GM13976 (cell line): ENCODE results near the gene CCDC85A.

ENCODE experiments used
- DNase-seq: peaks from one replicate; pipeline ENCODE4 v3.0.0; 2012; ENCODE audit warnings: low spot score
- in situ Hi-C: fragments of 300-500 bp; cut with MboI; formaldehyde crosslinking; loops from one replicate; pipeline ENCODE4 v1.12.0; 2022; ENCODE audit warnings: low sequenced_read_pairs, mixed read lengths, inconsistent platforms; ENCODE audit not compliant: unreplicated experiment
- TF ChIP-seq, protein P1 (sequence below): IDR thresholded peaks from 2 replicates; pipeline ENCODE4 v1.5.1; 2012; ENCODE audit warnings: borderline replicate concordance, mild to moderate bottlenecking; ENCODE audit not compliant: insufficient read depth; ENCODE audit errors: extremely low read depth, missing control alignments, control extremely low read depth

Gene CCDC85A

GRCh38 chr2:56314796-56315195 lies 131.0 kb downstream of the CCDC85A start:
- in situ Hi-C loops: no loop called here
- DNase-seq: no peak
- TF ChIP-seq, protein P1, sequence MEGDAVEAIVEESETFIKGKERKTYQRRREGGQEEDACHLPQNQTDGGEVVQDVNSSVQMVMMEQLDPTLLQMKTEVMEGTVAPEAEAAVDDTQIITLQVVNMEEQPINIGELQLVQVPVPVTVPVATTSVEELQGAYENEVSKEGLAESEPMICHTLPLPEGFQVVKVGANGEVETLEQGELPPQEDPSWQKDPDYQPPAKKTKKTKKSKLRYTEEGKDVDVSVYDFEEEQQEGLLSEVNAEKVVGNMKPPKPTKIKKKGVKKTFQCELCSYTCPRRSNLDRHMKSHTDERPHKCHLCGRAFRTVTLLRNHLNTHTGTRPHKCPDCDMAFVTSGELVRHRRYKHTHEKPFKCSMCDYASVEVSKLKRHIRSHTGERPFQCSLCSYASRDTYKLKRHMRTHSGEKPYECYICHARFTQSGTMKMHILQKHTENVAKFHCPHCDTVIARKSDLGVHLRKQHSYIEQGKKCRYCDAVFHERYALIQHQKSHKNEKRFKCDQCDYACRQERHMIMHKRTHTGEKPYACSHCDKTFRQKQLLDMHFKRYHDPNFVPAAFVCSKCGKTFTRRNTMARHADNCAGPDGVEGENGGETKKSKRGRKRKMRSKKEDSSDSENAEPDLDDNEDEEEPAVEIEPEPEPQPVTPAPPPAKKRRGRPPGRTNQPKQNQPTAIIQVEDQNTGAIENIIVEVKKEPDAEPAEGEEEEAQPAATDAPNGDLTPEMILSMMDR: no peak

- no peak for DNase-seq
- TF ChIP-seq, protein P1: no peak
- in situ Hi-C loops: no loop called here
Measured at GRCh38 chr2:56315376-56315775, 131.6 kb downstream of the CCDC85A start.

- TF ChIP-seq, protein P1: no peak
- no peak for DNase-seq
- in situ Hi-C loops: no loop called here
Measured at GRCh38 chr2:56316011-56316410, 132.2 kb downstream of the CCDC85A start.

DNA sequence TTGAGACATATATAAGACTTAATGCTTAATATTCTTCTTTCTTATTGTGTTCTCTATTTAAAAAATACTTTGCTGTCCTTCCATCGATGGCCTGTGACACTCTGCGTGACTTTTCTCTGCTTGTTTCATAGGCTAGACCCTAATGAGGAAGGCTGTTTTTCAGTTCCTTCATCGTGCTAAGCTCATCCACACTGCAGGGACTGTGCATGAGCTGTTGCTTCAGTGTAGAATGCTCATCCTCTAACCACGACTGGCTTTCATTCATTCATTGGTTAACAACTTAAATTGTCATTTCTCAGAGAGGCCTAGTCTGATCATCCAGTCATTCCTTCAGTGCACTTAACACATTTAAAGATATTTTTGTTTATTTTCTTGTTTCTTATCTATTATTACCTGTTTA lies 134.4 kb downstream of the CCDC85A start:
- no peak for DNase-seq
- in situ Hi-C loops: no loop called here
- TF ChIP-seq, protein P1: no peak

DNA sequence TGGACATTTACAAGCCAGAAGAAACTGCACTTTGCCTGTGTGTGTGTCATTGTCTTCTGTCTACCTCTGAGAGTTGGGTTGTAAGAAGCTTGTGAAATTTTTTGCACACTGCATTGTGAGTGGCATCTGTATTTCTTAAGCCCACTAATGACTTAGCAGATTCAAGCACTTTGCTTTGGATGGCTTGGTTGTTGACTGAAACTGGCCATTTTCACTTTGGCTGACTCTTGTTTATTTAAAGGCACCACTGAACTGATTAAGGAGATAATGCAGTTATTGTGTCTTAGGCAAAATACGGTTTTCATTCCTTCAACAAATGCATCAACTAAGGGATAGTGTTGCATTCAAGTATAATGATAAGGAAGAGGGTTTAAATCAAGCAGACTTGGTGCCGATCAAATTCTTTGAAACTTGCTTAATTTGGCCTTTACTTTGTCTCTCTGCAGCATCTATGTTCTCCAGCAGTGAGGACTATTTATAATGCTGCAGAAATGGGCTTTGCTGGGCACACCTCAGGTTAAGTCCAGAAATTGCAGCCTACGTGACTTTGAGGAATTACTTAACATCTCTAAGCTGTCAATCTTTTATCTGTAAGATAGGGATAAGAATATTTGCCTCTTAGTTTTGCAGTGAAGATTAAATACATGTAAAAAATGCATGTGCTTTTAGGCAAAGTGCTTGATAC lies 142.0 kb downstream of the CCDC85A start:
- TF ChIP-seq, protein P1: no peak
- in situ Hi-C loops: no loop called here
- no peak for DNase-seq

DNA sequence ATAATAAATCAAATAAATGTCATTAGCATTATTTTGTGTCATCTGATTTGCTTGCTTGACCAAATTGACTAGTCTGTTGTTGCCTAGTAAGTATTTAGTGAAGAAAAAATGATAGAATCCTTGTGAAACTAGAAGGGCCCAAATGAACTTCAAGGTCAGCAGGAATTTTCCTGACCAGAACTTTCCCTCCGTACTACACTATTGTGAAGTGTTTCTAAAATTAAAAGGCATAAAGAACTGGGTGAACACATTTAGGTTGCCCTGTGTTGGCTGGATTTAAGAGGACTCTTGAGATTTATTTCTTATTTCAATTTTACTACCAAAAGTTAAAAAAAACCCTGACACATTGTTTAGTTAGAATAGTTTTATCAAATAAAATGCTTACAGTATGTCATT lies 142.6 kb downstream of the CCDC85A start:
- in situ Hi-C loops: no loop called here
- TF ChIP-seq, protein P1: no peak

DNA sequence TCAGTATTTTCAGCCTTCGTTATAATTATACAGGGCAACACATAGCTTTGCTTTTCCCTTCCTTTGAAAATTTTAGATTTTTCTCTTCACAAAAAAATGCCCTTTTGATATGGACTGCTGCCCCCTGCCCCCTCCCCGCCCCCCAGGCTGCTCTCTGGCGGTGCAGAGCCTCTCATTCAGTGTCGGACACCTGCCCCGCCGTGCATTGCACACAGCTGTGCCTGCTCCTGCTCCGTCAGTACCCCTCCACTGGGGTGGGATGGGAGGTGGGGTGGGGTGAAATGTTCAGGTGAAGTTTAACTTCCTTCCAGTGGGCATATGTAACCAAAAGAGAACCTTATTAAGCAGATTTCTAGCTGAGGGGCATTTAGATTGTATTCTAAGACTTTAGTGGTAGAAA lies 148.0 kb downstream of the CCDC85A start:
- in situ Hi-C loops: no loop called here
- TF ChIP-seq, protein P1: no peak
- DNase-seq: no peak

More for the DNA sequence above, 142.6 kb downstream of the CCDC85A start:
- no peak for DNase-seq
